Breast epithelium (tissue), 4 donors: ENCODE data around the gene SIN3A. TPM values are rescaled to one million over a fixed set of nuclear protein-coding genes. Genes with fewer than 3 reads are reported as not detected.

Source experiments
- DNase-seq, 2 donors: peaks; one replicate each; pipeline ENCODE4 v3.0.0-alpha.2; 2019; ENCODE audit warnings: low spot score in 2 of 2
- H3K27ac ChIP-seq, 2 donors: fragments of 200-600 bp; sonication (generic) in 1 of 2; one replicate each; pipeline ENCODE4 v1.5.1; 2016 to 2019; ENCODE audit warnings: mild to moderate bottlenecking in 1 of 2
- H3K27me3 ChIP-seq, 2 donors: fragments of 200-600 bp; sonication (generic) in 1 of 2; one replicate each; pipeline versions ENCODE4 v1.5.1 to v1.6.0; 2017 to 2019; ENCODE audit warnings: control low read depth in 1 of 2, mild to moderate bottlenecking in 1 of 2
- H3K36me3 ChIP-seq: fragments of 200-600 bp; one replicate; pipeline ENCODE4 v1.5.1; 2019
- H3K4me1 ChIP-seq, 2 donors: fragments of 200-600 bp; sonication (generic); one replicate each; pipeline ENCODE4 v1.5.1; 2016 to 2019; ENCODE audit warnings: control low read depth in 1 of 2
- H3K4me3 ChIP-seq, 3 donors: fragments of 200-600 bp; sonication (generic); 1 replicate in 2 of 3; 2 replicates in 1 of 3; pipeline ENCODE4 v1.5.1; 2016 to 2019; ENCODE audit warnings: mild to moderate bottlenecking in 3 of 3, moderate library complexity in 2 of 3
- H3K9me3 ChIP-seq, 2 donors: fragments of 200-600 bp; sonication (generic) in 1 of 2; one replicate each; pipeline ENCODE4 v1.5.1; 2016 to 2019; ENCODE audit warnings: control low read depth in 1 of 2
- CTCF ChIP-seq, 3 donors: fragments of 450-650 bp; IDR thresholded peaks; one replicate each; pipeline ENCODE4 v1.5.1; 2016 to 2017; ENCODE audit warnings: antibody characterized with exemption in 3 of 3, mild to moderate bottlenecking in 3 of 3, moderate library complexity in 3 of 3
- POLR2A ChIP-seq: fragments of 450-650 bp; IDR thresholded peaks from one replicate; pipeline ENCODE4 v1.6.1; 2016; ENCODE audit warnings: antibody characterized with exemption, mild to moderate bottlenecking, moderate library complexity
- POLR2AphosphoS5 ChIP-seq, 3 donors: sonication (generic); formaldehyde crosslinking; IDR thresholded peaks; one replicate each; pipeline ENCODE4 v1.6.1; 2017; ENCODE audit warnings: antibody characterized with exemption in 3 of 3
- intact Hi-C: fragments of 100-400 bp; cut with DNase I; formaldehyde crosslinking; loops from one replicate; pipeline ENCODE4 v1.15.1; 2023; ENCODE audit warnings: low total_unique reads
- total RNA-seq, 3 donors: library from RNA; depleted of rRNA; stranded (reverse); fragments of >200 nt; gene quantifications; one replicate each; pipeline ENCODE4 v1.1.0, GENCODE V29; 2016

Gene SIN3A
- total RNA-seq, 3 donors from 2014 or later = 40.2 to 66.9 (median 49.5) TPM

DNA sequence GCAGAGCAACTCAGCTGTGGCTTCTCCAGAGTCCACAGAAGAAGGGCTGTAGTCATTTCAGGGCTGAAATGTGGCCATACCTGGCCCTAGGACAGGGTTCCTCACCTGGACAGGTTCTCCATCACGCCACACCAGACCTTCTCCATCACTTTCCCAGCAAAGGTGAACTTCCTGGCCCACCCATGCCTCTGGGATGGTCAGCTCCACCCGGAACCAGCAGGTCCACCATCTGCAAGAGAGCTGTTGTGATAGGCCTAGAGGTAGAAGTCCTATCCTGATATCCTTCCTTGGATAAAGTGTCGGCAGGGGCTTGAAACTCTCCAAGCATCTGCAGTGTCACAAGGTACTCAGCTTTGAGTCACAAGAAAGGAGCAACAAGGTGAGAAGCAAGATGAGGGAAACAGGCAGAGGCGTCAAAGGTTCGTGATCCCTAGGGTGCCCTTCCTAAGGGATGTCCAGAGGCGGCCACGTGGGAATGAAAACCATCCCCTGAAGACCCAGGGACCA lies 84.0 kb downstream of the SIN3A start:
- peak overlapping the region; percentile 97 to 99 for H3K27ac ChIP-seq
- H3K4me3 ChIP-seq = peak overlapping the region; percentile 97 to 99 (median 98)
- peaks cover 5% of the 10 kb centered on the region for H3K36me3 ChIP-seq
- no peak for DNase-seq
- H3K27me3 ChIP-seq = no peaks in the 10 kb centered on the region
- intact Hi-C loops = no loop called here
- peaks cover 6 to 8% of the 10 kb centered on the region in 2 donors for H3K4me1 ChIP-seq
- no peak for TF ChIP-seq CTCF (IDR thresholded peaks at IDR 0.05)
- no peak for TF ChIP-seq POLR2AphosphoS5 (IDR thresholded peaks at IDR 0.05)
- no peak for TF ChIP-seq POLR2A
- no peaks in the 10 kb centered on the region for H3K9me3 ChIP-seq

- Histone ChIP-seq H3K27me3 (no peaks in the 10 kb centered on the region), H3K27ac (peak overlapping the region; percentile 97 to 99), H3K9me3 (no peaks in the 10 kb centered on the region), H3K36me3 (peaks cover 5% of the 10 kb centered on the region), H3K4me1 (peaks cover 6 to 8% of the 10 kb centered on the region in 2 donors), H3K4me3 (no peak overlapping the region)
- TF ChIP-seq CTCF (IDR thresholded peaks at IDR 0.05) = no peak
- no peak for DNase-seq
- intact Hi-C loops = no loop called here
These were observed 84.5 kb downstream of the SIN3A start for GRCh38 chr15:75367006-75367405.

DNA sequence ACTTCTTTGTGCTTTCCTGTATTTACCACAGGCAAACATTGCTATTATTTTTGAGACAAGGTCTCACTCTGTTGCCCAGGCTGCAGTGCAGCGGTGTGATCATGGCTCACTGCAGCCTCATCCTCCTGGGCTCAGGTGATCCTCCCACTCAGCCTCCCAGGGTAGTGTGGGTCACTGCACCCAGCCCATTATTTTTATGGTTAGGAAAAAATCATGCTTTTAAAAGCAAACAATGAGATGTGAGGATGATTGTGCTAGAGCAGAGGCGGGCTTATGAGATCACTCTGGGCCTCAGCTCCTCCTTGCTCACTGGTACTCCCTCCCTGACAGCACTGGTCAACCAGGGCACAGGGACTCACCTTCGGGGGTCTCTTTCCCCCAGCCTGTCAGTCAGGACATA lies 85.3 kb downstream of the SIN3A start:
- no peak for DNase-seq
- H3K9me3 ChIP-seq = no peaks in the 10 kb centered on the region
- peaks cover 9% of the 10 kb centered on the region for H3K36me3 ChIP-seq
- no peaks in the 10 kb centered on the region for H3K27me3 ChIP-seq
- peaks cover 6 to 8% of the 10 kb centered on the region in 2 donors for H3K4me1 ChIP-seq
- H3K27ac ChIP-seq = no peak overlapping the region
- intact Hi-C loops = no loop called here
- no peak for TF ChIP-seq POLR2A
- TF ChIP-seq POLR2AphosphoS5 (IDR thresholded peaks at IDR 0.05) = no peak
- TF ChIP-seq CTCF (IDR thresholded peaks at IDR 0.05) = no peak
- H3K4me3 ChIP-seq = no peak overlapping the region

- no peak overlapping the region for H3K4me3 ChIP-seq
- H3K36me3 ChIP-seq = peaks cover 10% of the 10 kb centered on the region
- no peaks in the 10 kb centered on the region for H3K27me3 ChIP-seq
- peaks cover 6 to 8% of the 10 kb centered on the region in 2 donors for H3K4me1 ChIP-seq
- no peaks in the 10 kb centered on the region for H3K9me3 ChIP-seq
- no peak for DNase-seq
- no peak overlapping the region for H3K27ac ChIP-seq
- intact Hi-C loops = no loop called here
- TF ChIP-seq CTCF (IDR thresholded peaks at IDR 0.05) = no peak
- no peak for TF ChIP-seq POLR2AphosphoS5 (IDR thresholded peaks at IDR 0.05)
- TF ChIP-seq POLR2A = no peak
These were observed 86.6 kb downstream of the SIN3A start for GRCh38 chr15:75364881-75365280.

GRCh38 chr15:75363786-75364185 lies 87.7 kb downstream of the SIN3A start:
- no peaks in the 10 kb centered on the region for H3K27me3 ChIP-seq
- no peak overlapping the region for H3K27ac ChIP-seq
- intact Hi-C loops = no loop called here
- TF ChIP-seq CTCF (IDR thresholded peaks at IDR 0.05) (no peak), POLR2A (no peak), POLR2AphosphoS5 (IDR thresholded peaks at IDR 0.05) (no peak)
- DNase-seq = no peak
- peaks cover 14% of the 10 kb centered on the region for H3K36me3 ChIP-seq
- peaks cover 0 to 5% of the 10 kb centered on the region in 2 donors for H3K4me1 ChIP-seq
- no peaks in the 10 kb centered on the region for H3K9me3 ChIP-seq
- H3K4me3 ChIP-seq = no peak overlapping the region
